Smooth muscle cell (in vitro differentiated cells): ENCODE results near the gene SLAMF6. TPM values are rescaled to one million over a fixed set of nuclear protein-coding genes. Genes with fewer than 3 reads are reported as not detected.

Source experiments
- DNase-seq: peaks from one replicate; lab custom pipeline; 2025; ENCODE audit not compliant: unreplicated experiment; lab: John Stamatoyannopoulos, UW
- H2AFZ ChIP-seq: fragments of 200-600 bp; sonication (generic); 2 replicates; pipeline ENCODE4 v1.6.0; 2016; ENCODE audit warnings: antibody characterized with exemption, low read depth, mild to moderate bottlenecking
- H3F3A ChIP-seq: fragments of 200-600 bp; sonication (generic); 2 replicates; pipeline ENCODE4 v1.6.0; 2017; ENCODE audit warnings: antibody characterized with exemption, low read depth
- H3K27ac ChIP-seq: fragments of 200-600 bp; sonication (generic); 2 replicates; pipeline ENCODE4 v1.5.1; 2016; ENCODE audit warnings: low read depth, mild to moderate bottlenecking
- H3K27me3 ChIP-seq: fragments of 200-600 bp; sonication (generic); 2 replicates; pipeline ENCODE4 v1.6.1; 2016; ENCODE audit warnings: low read depth, mild to moderate bottlenecking
- H3K36me3 ChIP-seq: fragments of 200-600 bp; sonication (generic); 2 replicates; pipeline ENCODE4 v1.5.1; 2016; ENCODE audit warnings: low read depth
- H3K4me1 ChIP-seq: fragments of 200-600 bp; sonication (generic); 2 replicates; pipeline ENCODE4 v1.5.1; 2016; ENCODE audit warnings: low read depth
- H3K4me2 ChIP-seq: fragments of 200-600 bp; sonication (generic); 2 replicates; pipeline ENCODE4 v1.6.0; 2016; ENCODE audit warnings: mild to moderate bottlenecking
- H3K4me3 ChIP-seq: fragments of 200-600 bp; sonication (generic); 2 replicates; pipeline ENCODE4 v1.5.1; 2016; ENCODE audit warnings: mild to moderate bottlenecking
- H3K79me2 ChIP-seq: fragments of 200-600 bp; sonication (generic); 2 replicates; pipeline ENCODE4 v1.6.0; 2016; ENCODE audit warnings: low read depth, mild to moderate bottlenecking
- H3K9ac ChIP-seq: fragments of 200-600 bp; sonication (generic); 2 replicates; pipeline ENCODE4 v1.6.0; 2016; ENCODE audit warnings: low read depth
- H3K9me3 ChIP-seq: fragments of 200-600 bp; sonication (generic); replicated peaks from 2 replicates; pipeline ENCODE4 v1.5.1; 2016; ENCODE audit warnings: low read depth
- H4K20me1 ChIP-seq: fragments of 200-600 bp; sonication (generic); 2 replicates; pipeline ENCODE4 v1.6.0; 2016; ENCODE audit warnings: low read depth
- CTCF ChIP-seq: fragments of 200-600 bp; sonication (generic); IDR thresholded peaks from 2 replicates; pipeline ENCODE4 v1.5.1; 2017; ENCODE audit warnings: borderline replicate concordance, mild to moderate bottlenecking, antibody characterized with exemption; ENCODE audit not compliant: insufficient read depth, poor library complexity, severe bottlenecking
- WGBS: methylation state at CpG from one replicate; pipeline ENCODE4 v1.1.7; 2016; ENCODE audit warnings: low lambda C conversion rate; 5-methylcytosine and 5-hydroxymethylcytosine counted together
- polyA plus RNA-seq: library from polyadenylated mRNA; unstranded; fragments of >200 nt; fragmentation: Nextera tagmentation; extraction: Ambion mirVana; gene quantifications from 2 replicates; pipeline ENCODE4 v1.2.1, GENCODE V29; 2016
- total RNA-seq: library from RNA; depleted of rRNA; stranded (reverse); fragments of >200 nt; gene quantifications from 2 replicates; pipeline ENCODE4 v1.2.3, GENCODE V29; 2014

The SLAMF6 gene
- total and polyA plus RNA-seq, 2 experiments from 2014 or later, result not detected

- no peaks in the 10 kb centered on the region for H3K9me3 ChIP-seq
- H3F3A ChIP-seq, result no peaks in the 10 kb centered on the region
- H3K79me2 ChIP-seq, result no peaks in the 10 kb centered on the region
- TF ChIP-seq CTCF, result no peak
- no peak overlapping the region for H3K9ac ChIP-seq
- no peak for DNase-seq
- H3K36me3 ChIP-seq, result no peaks in the 10 kb centered on the region
- 82% methylated on average over 3 of the region's 3 CpGs for WGBS
- H2AFZ ChIP-seq, result no peak overlapping the region
- no peaks in the 10 kb centered on the region for H3K27me3 ChIP-seq
- H3K4me1 ChIP-seq, result peaks cover 5% of the 10 kb centered on the region
- H3K27ac ChIP-seq, result no peak overlapping the region
- no peak overlapping the region for H3K4me3 ChIP-seq
- H4K20me1 ChIP-seq, result no peaks in the 10 kb centered on the region
- H3K4me2 ChIP-seq, result no peak overlapping the region
Measured at GRCh38 chr1:160522136-160522535, 919 bp downstream of the SLAMF6 start.

- Histone ChIP-seq H3K27ac (no peak overlapping the region), H4K20me1 (no peaks in the 10 kb centered on the region), H3K4me1 (peaks cover 5% of the 10 kb centered on the region), H3K36me3 (no peaks in the 10 kb centered on the region), H3K4me2 (no peak overlapping the region), H3K79me2 (no peaks in the 10 kb centered on the region), H3K9ac (no peak overlapping the region), H3K9me3 (no peaks in the 10 kb centered on the region), H3K27me3 (no peaks in the 10 kb centered on the region), H3K4me3 (no peak overlapping the region), H3F3A (no peaks in the 10 kb centered on the region), H2AFZ (no peak overlapping the region)
- no peak for DNase-seq
- WGBS, result 95% methylated on average over 2 of the region's 2 CpGs
- TF ChIP-seq CTCF, result no peak
Measured at GRCh38 chr1:160521554-160521953, 1.5 kb downstream of the SLAMF6 start.

GRCh38 chr1:160520999-160521398 lies 2.1 kb downstream of the SLAMF6 start:
- Histone ChIP-seq H3K9me3 (no peaks in the 10 kb centered on the region), H3K4me3 (no peak overlapping the region), H3K4me1 (peaks cover 5% of the 10 kb centered on the region), H3K27ac (no peak overlapping the region), H3K27me3 (no peaks in the 10 kb centered on the region), H4K20me1 (no peaks in the 10 kb centered on the region), H3K79me2 (no peaks in the 10 kb centered on the region), H3F3A (no peaks in the 10 kb centered on the region), H3K36me3 (no peaks in the 10 kb centered on the region), H2AFZ (no peak overlapping the region), H3K4me2 (peak overlapping the region; percentile 43), H3K9ac (no peak overlapping the region)
- DNase-seq, result no peak
- TF ChIP-seq CTCF, result no peak
- WGBS, result 75% methylated on average over 3 of the region's 3 CpGs

GRCh38 chr1:160520582-160520981 lies 2.5 kb downstream of the SLAMF6 start:
- Histone ChIP-seq H2AFZ (no peak overlapping the region), H3K36me3 (no peaks in the 10 kb centered on the region), H3F3A (no peaks in the 10 kb centered on the region), H3K9ac (no peak overlapping the region), H3K4me1 (peaks cover 5% of the 10 kb centered on the region), H3K9me3 (no peaks in the 10 kb centered on the region), H3K27me3 (no peaks in the 10 kb centered on the region), H4K20me1 (no peaks in the 10 kb centered on the region), H3K4me3 (no peak overlapping the region), H3K27ac (no peak overlapping the region), H3K4me2 (peak overlapping the region; percentile 43), H3K79me2 (no peaks in the 10 kb centered on the region)
- WGBS, result 56% methylated on average over 2 of the region's 2 CpGs
- no peak for TF ChIP-seq CTCF
- DNase-seq, result no peak
